ENCODE results near the gene POLR2B.
A peak's percentile ranks its signal among the peaks of the same experiment; 100 is the strongest.
"Not testable (repeated sequence)": the region's sequence is repeated elsewhere in the genome, so short reads cannot be mapped to it uniquely, and the experiment has no call there.

The POLR2B gene

GRCh38 chr4:56978750-56979303 lies at the start of gene POLR2B:
Gene POLR2B (plus strand): TSS chr4:56978896. CDS start chr4:56978986, 90 bp downstream.
- DNase-seq (ENCODE audit: low read depth in 2 of 2): peak; percentile 79 to 88

- DNase-seq (ENCODE audit: low read depth in 2 of 2): no peak
Observed at GRCh38 chr4:56930638-56931037, 48.1 kb upstream of the POLR2B start.

GRCh38 chr4:56931924-56932323 lies 46.8 kb upstream of the POLR2B start:
- no peak for DNase-seq (ENCODE audit: low read depth in 2 of 2)

GRCh38 chr4:56937262-56937661 lies 41.4 kb upstream of the POLR2B start:
- no peak for DNase-seq (ENCODE audit: low read depth in 2 of 2)

GRCh38 chr4:56939826-56940225 lies 38.9 kb upstream of the POLR2B start:
- DNase-seq (ENCODE audit: low read depth in 2 of 2): not testable (repeated sequence)

- DNase-seq (ENCODE audit: low read depth in 2 of 2): no peak
Observed at GRCh38 chr4:56940403-56940802, 38.3 kb upstream of the POLR2B start.

- no peak for DNase-seq (ENCODE audit: low read depth in 2 of 2)
Observed at GRCh38 chr4:56940971-56941370, 37.7 kb upstream of the POLR2B start.

- DNase-seq (ENCODE audit: low read depth in 2 of 2): no peak
Observed at GRCh38 chr4:56941403-56941802, 37.3 kb upstream of the POLR2B start.

GRCh38 chr4:56953680-56954520 lies 24.8 kb upstream of the POLR2B start:
- DNase-seq (ENCODE audit: low read depth in 2 of 2): no peak

GRCh38 chr4:56958111-56958517 lies 20.6 kb upstream of the POLR2B start:
- DNase-seq (ENCODE audit: low read depth in 2 of 2): no peak

- DNase-seq (ENCODE audit: low read depth in 2 of 2): no peak
Observed at GRCh38 chr4:56959100-56959499, 19.6 kb upstream of the POLR2B start.

GRCh38 chr4:56961107-56961500 lies 17.6 kb upstream of the POLR2B start:
- DNase-seq (ENCODE audit: low read depth in 2 of 2): no peak

- DNase-seq (ENCODE audit: low read depth in 2 of 2): no peak
Observed at GRCh38 chr4:56971383-56971782, 7.3 kb upstream of the POLR2B start.

GRCh38 chr4:56972389-56972788 lies 6.3 kb upstream of the POLR2B start:
- DNase-seq (ENCODE audit: low read depth in 2 of 2): no peak

- DNase-seq (ENCODE audit: low read depth in 2 of 2): no peak
Observed at GRCh38 chr4:56972809-56973208, 5.9 kb upstream of the POLR2B start.

- no peak for DNase-seq (ENCODE audit: low read depth in 2 of 2)
Observed at GRCh38 chr4:56973336-56973735, 5.4 kb upstream of the POLR2B start.

GRCh38 chr4:56976283-56976836 lies 2.3 kb upstream of the POLR2B start:
- no peak for DNase-seq (ENCODE audit: low read depth in 2 of 2)

- peak; percentile 23 to 26 for DNase-seq (ENCODE audit: low read depth in 2 of 2)
Observed at GRCh38 chr4:56976837-56977320, 1.8 kb upstream of the POLR2B start.

- DNase-seq (ENCODE audit: low read depth in 2 of 2): peak; percentile 92
Observed at GRCh38 chr4:56977321-56978012, 1.2 kb upstream of the POLR2B start, which contains the start of gene NOA1. Gene NOA1 (minus strand): TSS chr4:56977606. CDS start chr4:56977585, 21 bp downstream.

- peak; percentile 32 to 50 for DNase-seq (ENCODE audit: low read depth in 2 of 2)
Observed at GRCh38 chr4:56979421-56980072, 851 bp downstream of the POLR2B start.

- DNase-seq (ENCODE audit: low read depth in 2 of 2): no peak
Observed at GRCh38 chr4:56981795-56982201, 3.1 kb downstream of the POLR2B start.

- no peak for DNase-seq (ENCODE audit: low read depth in 2 of 2)
Observed at GRCh38 chr4:56986192-56986591, 7.5 kb downstream of the POLR2B start.
